H1 (cell line): ENCODE data around the gene MRPS26. TPM values are rescaled to one million over a fixed set of nuclear protein-coding genes. Genes with fewer than 3 reads are reported as not detected.

Source experiments
- CHD7 ChIP-seq: fragments of 300-600 bp; sonication (generic); IDR thresholded peaks from 2 replicates; pipeline ENCODE4 v1.7.1; 2012; ENCODE audit warnings: low read length, moderate library complexity, mild to moderate bottlenecking, inconsistent platforms; ENCODE audit not compliant: insufficient replicate concordance
- polyA plus RNA-seq, 7 experiments: library from polyadenylated mRNA; depleted of rRNA in 3 of 7; stranded (reverse) in 5 of 7; unstranded in 2 of 7; fragments of >200 nt in 5 of 7; fragments of 200-250 nt in 2 of 7; gene quantifications; 1 replicate in 5 of 7; 2 replicates in 1 of 7; 4 replicates in 1 of 7; pipeline versions ENCODE4 v1.2.1 to v1.2.3, GENCODE V29; 2011 to 2013; ENCODE audit warnings: missing spikeins in 2 of 7, mixed read lengths in 2 of 7
- total RNA-seq: library from RNA; stranded (reverse); fragmentation: NEBNext Ultra II Directional; extraction: Animal tissue kit (Norgen Biotek cat#: 25700); gene quantifications from 2 replicates; pipeline ENCODE4 v1.2.1, GENCODE V29; 2021

MRPS26 gene
- total and polyA plus RNA-seq, 2 of the 8 experiments (the other 6 are each of a cell fraction or from before 2014, with no cell fraction given), result 83.6 to 103 TPM

- no peak for TF ChIP-seq CHD7
Observed at GRCh38 chr20:3037654-3038053, 8.2 kb upstream of the MRPS26 start (continued).
